Endothelial cell of hepatic sinusoid (primary cell): ENCODE results near the gene SCN10A.

Source experiments
- in situ Hi-C: cut with HindIII; loops from 2 replicates; pipeline ENCODE4 v1.10.0; 2017; ENCODE audit warnings: low sequenced_read_pairs

Gene SCN10A

DNA sequence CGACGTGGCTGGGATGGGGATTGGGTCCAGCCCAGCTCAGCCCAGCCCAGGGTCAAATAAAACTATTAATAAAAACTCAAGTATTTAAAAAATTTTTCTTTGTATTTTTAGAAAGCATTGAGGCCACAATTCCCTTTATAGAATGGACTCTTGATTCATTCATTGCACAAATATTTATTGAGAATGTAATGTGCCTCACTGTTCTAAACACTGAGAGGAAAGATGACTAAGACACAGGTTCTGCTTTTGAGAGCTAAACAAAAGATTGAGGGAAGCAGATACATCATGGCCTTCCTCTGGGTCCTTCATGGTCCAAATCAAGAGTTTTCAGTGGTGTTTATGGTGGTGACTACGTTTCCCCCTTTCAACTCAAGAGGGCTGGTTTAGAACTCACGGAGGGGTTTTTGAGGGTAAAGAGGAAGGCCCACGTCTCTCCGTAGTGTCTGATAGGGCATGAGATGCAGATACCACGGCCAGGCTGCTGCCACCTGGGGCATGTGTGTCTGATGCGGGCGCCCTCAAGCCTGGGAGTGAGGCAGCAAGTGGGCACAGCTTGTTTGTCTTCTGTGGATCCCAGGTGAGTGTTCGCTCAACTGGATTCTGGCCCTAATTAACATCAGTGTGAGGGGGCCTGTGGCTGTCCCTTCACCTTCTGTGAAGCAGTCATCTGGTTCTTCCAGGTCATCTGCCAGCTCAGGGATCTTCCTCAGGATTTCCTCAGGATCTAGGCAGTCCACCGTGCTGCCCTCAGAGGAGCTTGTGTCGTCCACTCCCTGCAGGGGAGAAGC lies 93.0 kb downstream of the SCN10A start:
- in situ Hi-C loops, result no loop called here

DNA sequence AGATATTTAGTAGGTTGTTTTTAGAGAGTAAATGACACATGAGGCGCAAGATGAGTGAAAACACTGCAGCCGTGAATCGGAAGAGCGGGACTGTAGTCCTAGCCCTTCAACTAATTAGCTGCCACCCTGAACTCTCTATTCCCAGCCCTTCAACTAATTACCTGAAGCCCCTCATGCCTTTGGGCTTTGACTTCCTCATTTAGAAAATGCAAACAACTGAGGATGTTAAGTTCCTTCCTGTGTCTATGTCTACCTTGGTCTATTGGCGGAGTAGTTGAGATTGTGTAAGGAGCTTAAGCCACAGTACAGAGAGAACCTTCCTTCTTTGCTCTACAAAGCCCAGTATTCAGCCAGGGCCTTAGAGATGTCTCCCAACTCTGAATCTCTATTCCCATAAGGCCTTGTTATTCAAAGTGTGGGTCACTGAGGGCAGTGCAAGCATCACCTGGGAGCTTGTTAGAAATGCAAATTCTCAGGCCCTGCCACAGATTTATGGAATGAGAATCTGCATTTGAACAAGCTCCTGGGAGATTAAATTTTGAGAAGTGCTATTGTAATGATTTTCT lies 94.7 kb downstream of the SCN10A start:
- in situ Hi-C loops, result no loop called here

DNA sequence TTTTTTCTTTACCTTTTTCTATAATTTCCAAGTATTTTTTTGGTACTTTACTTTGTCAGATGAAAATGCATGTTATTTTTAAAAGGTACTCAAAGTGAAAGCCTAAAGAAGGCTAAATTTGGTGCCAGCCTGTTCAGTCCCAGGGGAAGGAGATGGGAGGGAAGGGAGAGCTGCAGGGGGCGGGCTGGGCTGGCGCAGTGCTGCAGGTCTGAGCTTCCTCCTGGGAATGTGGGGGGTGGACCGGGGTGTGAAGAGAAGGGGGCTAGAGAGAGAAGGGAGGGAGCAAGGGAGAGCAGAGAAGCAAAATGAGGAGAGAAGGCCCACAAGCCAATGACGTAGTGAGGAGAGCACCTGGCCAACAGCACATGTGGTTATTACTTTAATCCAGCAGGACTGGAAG lies 95.6 kb downstream of the SCN10A start:
- in situ Hi-C loops, result no loop called here

DNA sequence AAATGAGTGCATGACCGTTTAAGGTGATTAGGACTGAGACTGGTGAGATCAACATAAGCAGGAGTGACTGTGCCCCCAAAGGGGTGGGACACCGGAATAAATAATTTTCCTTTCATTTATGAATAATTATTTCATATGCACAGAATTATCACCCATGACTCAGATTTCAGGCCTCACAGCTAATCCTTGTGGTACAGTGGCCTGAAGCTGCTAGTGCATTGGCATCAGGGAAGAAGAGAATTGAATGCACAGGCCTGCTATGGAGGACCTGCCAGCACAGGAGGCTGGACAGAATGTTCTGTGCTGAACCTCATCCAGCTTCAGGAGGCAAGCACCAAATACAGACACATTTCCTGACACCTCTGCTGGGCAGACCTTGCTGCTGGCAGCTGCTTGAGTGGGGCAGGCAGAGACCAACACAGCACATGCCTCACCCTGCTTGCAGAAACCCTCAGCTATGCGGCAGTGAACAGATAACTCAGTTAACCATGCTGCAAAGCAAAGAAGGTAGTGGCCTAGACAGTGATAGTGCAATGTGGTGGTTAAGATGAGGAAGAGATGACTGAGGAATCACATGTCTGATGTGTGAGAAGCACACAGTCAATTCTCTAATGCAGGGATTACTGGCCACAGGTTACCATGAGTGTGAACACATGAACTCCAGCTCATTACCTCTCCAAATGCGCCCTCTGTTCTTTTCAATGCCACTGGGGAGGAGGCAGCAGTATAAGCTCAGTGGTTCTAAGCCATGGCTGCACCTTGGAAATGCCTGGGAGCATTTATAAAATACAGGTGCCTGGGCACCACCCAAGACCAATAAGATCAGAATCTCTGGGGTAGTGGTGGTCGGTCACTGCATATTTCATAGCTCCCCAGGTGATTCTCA lies 98.4 kb downstream of the SCN10A start:
- in situ Hi-C loops, result no loop called here

DNA sequence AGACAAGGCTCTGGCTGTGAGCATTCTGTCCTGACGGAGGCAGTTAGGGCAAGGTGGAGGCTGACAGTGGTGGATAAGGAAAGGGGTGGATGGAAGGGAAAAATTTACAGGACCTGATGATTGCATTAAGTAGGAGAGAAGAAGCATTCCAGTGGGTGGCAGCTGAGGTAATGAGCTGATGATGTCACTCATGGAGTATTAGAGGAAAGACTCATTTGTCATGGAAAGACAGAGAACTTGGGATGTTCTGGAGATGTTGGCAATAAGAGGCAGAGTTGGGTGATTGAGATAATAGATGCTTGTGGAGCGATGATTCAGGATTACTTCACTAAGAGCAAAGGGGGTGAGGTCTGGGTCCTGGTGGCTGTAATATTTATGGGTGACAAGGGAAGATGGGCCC lies 102.9 kb downstream of the SCN10A start:
- in situ Hi-C loops, result no loop called here

DNA sequence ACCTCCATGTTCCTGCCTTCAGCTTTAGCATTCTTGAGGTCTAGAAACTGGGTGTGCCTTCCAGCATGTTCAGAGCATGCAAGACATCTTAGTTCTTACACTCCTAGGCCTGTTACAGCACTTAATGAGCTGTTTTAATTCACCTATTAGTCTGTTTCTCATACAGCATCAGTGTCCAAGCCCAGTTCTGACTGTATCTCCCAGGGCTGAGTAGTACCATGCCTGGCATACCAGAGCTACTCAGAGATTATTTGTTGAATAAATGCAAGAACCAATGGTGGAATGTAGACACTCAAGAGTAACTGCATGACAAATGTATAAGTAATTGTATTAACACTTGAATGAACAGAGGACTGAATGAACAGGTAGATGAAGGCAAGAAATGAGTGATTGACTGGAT lies 104.7 kb downstream of the SCN10A start:
- in situ Hi-C loops, result no loop called here

DNA sequence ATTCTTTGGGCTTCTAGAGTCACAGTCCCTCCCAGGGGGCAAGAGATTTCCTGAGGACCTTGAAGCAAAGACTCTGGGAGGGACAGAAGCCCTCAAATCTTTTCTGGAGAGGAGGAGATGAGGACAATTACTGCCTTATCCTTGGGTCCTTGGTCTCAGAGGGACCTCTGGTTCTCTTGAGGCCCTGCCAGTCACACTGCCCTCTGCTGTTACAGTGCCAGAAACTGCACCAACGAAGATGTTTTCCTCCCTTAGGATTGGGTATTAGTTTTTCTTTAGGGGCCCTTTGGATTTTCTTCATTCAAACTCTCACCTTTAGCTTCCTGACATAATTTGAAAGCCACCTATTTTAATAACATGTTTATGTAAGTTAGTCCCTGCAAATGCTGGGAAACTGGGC lies 108.3 kb downstream of the SCN10A start:
- in situ Hi-C loops, result no loop called here

DNA sequence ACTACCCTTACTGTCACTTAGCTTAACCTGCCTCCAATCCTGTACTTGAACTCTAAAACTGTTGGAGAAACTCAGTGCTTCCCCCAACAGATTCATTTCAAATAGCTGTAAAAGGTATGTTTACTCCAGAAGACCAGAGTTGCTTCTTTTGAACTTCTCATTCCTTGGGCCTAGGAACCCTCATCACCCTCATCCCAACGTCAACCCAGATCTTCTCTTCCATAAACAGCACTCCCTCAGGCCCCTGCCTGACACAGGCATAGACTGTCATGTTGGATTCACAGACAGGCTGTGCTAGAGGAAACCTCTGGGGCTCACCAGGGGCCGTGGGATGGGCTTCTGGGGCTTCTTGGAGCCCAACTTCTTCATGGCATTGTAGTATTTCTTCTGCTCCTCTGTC lies 109.1 kb downstream of the SCN10A start:
- in situ Hi-C loops, result no loop called here

DNA sequence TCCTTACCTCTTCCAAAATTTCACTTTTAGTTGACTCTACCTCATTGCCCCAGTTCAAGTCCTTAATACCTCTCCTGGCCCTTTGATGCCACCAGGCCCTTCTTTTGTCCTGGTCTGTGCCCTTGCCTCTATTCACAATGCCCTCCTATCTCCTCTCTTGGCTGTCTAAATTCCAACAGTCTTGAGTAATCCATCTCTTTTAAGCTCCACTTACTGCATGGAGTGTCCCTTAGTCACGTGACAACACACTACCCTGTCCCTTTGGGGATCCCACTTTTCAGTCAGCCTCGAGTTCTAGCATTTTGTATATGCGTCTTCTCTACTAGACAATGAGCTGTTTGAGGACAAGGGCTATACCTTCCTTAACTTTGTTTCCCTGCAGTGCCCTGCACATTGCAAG lies 113.8 kb downstream of the SCN10A start:
- in situ Hi-C loops, result no loop called here

DNA sequence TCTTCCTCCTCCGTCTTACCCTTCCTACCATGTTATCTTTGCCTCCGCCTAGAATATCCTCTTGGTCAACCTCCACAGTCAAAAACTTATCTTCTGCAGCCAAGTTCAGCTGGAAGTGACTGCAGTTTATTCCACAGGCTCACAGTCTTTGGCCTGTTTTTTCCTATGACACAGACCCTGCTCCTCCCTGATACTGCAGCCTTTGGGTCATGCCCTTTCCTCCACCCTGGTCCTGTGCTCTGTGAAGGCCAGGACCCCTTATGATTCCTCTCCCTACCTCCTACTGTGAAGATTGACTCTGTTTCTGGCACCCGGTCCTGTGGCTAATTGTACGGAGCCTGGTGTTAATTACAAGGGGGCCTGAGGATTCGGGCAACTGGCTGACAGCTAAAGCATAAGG lies 117.3 kb downstream of the SCN10A start:
- in situ Hi-C loops, result no loop called here

DNA sequence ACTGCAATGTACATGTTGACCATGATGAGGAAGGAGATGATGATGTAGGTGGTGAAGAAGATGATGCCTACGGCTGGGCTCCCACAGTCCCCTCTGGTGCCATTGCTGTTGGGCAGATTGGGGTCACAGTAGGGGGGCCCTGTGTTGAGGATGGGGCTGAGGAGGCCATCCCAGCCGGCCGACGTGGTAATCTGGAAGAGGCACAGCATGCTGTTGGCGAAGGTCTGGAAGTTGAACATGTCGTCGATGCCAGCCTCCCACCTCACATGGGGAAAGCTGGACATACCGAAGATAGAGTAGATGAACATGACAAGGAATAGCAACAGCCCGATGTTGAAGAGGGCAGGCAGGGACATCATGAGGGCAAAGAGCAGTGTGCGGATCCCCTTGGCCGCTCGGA lies 118.0 kb downstream of the SCN10A start:
- in situ Hi-C loops, result no loop called here

DNA sequence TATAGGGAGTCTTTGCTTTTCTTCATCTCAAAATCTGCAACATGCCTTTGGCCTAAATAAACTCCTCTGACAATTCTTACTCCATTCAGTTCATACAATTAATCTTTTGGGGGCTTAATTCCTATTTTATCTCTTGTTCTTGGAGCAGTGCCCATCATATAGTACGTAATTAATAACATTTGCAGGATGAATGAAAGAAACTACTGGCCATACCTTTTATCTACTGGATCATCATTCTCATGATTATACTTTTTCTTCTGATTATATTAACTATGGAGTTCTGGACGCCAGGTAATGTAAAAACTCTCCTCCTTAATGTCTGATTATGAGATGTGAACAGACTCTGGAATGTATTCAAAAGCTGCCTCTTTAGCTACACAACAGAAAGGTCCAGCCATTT lies 120.0 kb downstream of the SCN10A start:
- in situ Hi-C loops, result no loop called here

DNA sequence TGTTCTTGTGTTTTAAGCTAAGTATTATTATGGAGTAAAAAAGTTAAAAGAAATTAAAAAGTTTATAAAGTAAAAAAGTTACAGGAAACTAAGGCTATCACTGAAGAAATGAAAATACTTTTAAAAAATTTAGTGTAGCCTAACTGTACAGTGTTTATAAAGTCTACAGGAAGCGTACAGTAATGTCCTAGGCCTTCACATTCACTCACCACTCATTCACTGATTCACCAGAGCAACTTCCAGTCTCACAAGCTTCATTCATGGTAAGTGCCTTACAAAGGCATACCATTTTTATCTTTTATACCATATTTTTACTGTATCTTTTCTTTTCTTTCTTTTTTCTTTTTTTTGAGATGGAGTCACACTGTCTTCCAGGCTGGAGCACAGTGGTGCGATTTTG lies 125.8 kb downstream of the SCN10A start:
- in situ Hi-C loops, result no loop called here

DNA sequence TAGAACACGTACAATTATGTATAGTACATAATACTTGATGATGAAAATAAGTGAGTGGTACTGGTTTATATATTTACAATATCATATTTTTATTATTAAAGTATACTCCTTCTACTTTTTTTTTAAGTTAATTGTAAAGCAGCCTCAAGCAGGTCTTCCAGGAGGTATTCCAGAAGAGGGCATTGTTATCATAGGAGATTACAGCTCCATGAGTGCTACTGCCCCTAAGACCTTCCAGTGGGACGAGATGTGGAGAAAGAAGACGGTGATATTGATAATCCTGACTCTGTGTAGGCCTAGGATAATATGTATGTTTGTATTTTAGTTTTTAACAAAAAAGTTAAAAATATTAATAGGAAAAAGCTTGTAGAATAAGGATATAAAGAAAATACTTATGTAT lies 126.2 kb downstream of the SCN10A start:
- in situ Hi-C loops, result no loop called here

DNA sequence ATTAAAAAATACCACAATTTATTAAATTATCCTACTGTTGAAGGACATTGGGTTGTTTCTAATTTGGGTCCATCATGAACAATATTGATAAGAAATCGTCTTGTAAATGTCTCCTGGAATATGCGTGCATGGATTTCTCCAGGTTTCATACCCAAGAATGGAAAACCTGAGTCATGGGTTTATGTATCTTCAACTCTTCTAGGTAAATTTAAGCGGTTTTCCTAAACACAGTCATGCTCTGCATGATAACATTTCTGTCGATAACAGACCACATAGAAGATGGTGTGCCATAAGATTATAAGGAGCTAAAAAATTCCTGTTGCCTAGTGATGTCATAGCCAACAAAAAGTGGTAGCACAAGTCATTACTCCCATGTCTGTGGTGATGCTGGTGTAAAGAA lies 126.7 kb downstream of the SCN10A start:
- in situ Hi-C loops, result no loop called here

DNA sequence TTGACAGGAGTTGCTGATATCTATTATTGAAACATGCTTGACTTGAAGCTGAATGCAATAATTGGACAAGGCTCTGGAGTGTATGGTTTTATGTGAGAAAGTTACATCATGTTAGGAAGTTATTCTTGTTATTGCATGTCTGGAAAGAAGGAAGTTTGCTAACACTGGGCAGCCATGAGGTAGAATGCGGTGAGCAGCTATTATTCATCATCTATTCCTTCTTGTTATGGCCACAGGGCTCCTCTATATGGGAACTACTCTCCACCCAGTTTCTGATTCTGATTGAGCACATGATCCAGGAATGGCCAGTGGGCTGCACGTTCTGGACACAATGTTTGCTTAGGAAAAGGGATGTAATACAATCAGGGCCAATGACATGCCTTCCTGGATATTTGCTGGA lies 128.7 kb downstream of the SCN10A start:
- in situ Hi-C loops, result no loop called here

DNA sequence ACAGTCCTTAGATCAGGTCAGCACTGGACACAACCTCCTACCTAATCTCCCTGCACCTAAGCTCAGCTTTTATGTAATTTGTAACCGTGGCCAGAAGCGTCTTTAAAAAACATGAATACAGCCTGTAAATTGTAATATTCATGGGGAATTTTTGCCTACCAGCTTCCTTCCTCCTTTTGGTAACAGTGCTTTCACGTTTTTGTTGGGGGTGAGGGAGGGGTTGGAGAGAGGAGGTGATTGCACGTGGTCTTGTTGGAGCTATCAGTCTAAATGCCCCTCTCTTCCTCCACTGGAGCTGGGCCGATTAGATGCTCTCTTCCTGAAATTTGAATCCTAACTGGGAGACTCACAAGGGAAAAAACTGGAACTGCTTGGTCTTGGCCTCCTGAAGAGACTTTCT lies 131.5 kb downstream of the SCN10A start:
- in situ Hi-C loops, result no loop called here

DNA sequence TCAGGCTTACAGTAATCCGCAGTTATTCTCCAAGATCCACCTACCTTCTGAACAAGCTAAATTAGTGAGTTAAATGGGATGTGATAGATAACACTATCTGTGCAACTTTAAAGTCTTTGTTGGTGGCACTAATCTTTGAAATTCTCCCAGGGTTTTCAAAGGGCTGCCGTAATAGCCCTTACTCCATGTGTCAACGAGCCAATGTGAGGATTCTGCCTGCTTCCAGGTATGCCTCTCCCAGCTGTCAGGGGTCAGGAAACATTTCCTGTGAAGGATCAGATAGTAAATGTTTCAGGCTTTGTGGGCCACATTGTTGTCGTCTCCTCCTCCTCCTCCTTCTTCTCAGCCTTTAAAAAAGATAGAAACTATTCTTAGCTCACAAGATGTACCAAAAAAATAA lies 146.3 kb downstream of the SCN10A start:
- in situ Hi-C loops, result no loop called here

DNA sequence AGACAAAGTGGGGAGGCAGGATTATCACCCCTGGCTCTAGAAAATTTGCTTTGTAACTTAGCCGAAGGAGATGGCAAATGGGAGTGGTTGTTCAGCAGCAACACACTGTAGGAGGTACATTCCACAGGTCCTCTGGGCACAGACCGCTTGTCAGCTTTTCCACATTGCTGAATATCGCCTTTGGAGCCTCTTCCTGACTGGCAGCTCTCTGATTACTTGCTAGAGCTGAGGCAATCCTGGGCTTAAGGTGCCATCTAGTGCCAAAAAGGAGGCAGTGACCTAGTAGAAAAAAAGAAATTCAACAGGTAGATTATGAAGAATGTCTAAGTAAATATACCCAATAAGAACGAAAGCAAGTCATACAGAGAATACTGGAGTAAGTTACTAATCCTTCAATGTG lies 153.5 kb downstream of the SCN10A start:
- in situ Hi-C loops, result no loop called here

DNA sequence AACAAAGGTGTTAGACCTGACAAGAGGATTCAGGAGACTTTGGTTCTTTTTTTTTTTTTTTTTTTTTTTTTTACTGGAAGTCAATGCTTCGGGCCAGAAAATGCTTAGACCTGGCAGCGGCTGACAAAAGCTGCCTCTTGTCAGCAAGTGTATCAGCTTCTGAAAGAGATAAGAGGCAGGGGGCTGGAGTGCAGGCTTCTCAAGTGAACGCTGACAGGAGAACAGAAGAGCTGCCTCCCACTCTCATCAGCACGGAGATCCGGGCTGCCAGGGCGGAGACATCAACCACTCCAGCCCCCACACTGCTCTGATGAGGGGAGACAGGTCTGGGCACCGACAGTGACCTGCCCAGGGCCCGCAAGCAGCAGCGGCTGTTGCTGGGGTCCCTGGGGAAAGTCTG lies 157.2 kb downstream of the SCN10A start:
- in situ Hi-C loops, result no loop called here

DNA sequence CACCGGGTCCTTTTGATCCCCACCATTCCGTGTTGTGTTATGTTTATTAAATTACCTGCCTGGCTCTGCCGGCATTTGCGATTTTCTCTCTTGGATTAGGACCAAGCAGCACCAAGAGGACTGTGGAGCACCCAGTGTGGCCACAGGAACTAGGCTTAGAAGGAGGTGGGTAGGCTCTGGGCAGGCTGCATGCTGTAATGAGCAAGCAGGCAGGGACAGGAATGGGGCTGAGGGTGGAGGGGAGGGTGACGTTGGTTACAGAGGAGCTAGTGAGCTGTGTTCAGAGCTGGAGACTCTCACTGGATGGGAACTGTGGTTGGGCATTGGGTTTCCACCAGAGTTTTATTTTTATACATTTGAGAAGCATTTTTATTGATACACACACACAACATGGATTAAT lies 158.6 kb downstream of the SCN10A start:
- in situ Hi-C loops, result no loop called here

DNA sequence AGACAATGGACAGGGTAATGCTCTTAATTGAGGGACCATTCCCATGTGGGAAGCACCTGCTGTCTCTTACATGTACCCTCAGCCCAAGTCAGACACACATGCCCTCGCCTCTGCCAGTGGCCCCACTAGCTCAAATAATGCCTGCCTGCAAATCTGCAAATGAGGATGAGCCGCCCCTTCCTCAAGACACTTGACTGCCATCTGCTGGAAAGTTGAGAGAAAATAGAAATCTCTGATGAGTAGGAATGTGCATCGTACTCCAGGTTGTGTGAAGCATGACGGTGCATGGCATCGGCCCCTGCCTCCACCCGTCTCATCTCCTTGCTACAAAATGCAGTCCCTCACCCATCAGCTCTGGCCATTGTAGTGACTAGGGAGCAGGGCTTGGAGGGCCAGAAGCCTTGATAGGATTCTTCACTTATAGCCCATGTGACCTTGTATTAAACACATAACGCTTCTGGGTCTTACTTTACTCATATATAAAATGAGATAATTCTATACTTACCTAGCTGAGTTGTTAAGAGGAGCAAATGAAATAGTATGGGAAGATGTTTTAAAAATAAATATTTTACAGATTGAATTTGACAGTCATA lies 160.2 kb downstream of the SCN10A start:
- in situ Hi-C loops, result no loop called here
